Right renal cortex interstitium (tissue), 3 donors: ENCODE results near the gene OR4D10. TPM values are rescaled to one million over a fixed set of nuclear protein-coding genes. Genes with fewer than 3 reads are reported as not detected.
"Not testable (repeated sequence)": the region's sequence is repeated elsewhere in the genome, so short reads cannot be mapped to it uniquely, and the experiment has no call there.

ENCODE experiments used
- DNase-seq, 3 donors: peaks; one replicate each; pipeline ENCODE4 v3.0.0-alpha.2; 2013; ENCODE audit warnings: low read depth in 3 of 3, low spot score in 2 of 3
- polyA plus RNA-seq, 3 donors: library from polyadenylated mRNA; unstranded; fragments of 120-200 nt; gene quantifications; one replicate each; pipeline ENCODE4 v1.2.1, GENCODE V29; 2013; ENCODE audit not compliant: insufficient read length in 3 of 3

The OR4D10 gene
- polyA plus RNA-seq = not detected

DNA sequence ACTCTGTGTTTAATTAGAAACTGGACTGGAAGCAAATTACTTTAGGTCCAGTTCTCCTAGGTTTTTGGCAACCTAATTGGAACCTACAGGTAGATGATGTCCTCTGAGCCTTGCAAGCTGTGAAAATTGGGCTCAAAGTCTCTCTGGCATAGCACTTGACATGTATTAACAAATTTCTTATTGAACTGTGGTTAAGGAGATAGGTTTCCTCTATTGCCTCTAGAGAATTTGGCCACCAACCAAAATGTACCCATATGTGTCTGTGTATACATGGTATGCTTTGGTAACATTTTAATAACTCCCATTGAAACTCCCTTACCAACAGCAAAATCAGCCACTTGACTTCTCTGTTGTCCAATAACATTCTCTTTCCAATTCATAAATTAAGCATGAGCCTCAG, at the start of gene OR4D10:
TSS of gene OR4D10 (plus strand) at position 301 of the 400 bp plus-strand sequence. CDS start 4,115 bp downstream, outside the sequence.
- DNase-seq = no peak

DNA sequence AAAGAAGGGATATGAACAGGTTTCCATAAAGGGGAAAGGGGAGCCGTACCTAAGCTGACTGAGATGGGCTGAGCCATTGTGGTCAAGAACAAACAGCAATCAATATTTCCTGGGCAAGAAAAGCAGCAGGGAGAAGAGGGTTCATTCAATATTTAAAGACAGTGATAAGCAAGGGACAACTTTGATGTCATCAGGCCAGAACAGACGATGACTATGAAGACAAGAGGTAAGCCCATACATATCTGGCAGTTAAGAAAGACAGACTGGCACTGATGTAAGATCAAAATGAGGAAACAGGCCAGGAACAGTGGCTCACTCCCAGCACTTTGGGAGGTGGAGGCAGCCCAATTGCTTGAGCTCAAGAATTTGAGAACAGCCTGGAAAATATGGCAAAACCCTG, 49.3 kb upstream of the OR4D10 start:
- DNase-seq = no peak

DNA sequence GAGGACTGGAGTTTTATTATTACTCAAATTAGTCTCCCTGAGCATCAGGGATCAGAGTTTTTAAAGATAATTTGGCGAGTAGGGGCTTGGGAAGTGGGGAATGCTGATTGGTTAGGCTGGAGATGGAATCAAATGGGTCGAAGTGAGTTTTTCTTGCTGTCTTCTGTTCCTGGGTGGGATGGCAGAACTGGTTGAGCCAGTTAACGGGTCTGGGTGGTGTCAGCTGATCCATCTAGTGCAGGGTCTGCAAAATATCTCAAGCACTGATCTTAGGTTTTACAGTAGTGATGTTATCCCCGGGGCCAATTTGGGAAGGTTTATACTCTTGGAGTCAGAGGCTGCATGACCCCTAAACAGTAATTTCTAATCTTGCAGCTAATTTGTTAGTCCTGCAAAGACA, 48.0 kb upstream of the OR4D10 start:
- no peak for DNase-seq

DNA sequence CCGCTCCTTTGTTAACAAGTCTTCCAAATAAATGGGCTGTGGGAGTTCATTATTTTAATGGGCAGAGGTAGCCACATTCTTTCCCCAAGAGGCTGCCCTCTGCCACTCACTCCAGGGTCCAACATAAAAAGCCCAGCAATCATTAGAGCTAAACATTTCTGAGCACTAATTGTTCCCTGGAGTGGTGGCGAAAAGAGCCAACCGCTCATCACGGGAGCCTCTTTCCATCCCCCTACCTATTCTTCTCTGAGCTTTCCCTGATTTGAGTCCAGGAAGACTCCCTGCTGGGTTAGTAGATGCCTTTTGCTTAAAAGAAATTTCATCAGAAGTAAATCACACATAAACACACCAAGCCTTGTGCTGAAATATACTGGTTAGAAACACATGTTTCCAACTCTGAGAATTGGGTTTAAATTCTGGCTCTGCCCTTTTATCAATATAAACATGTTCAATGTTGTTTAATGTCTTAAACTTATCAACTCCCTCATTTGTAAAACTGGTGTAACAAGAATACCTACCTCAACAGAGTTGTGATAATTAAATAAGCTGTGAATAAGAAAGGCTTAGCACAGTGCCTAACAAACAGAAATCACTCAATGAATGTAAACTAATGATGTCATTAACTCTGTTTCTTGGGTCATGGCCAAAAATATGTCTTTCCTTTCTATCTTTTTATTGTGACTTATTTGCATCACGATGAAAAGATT, 46.6 kb upstream of the OR4D10 start, which contains the start of gene OR5A2:
TSS of gene OR5A2 (minus strand) at position 53 of the 707 bp plus-strand sequence. CDS start 3,460 bp downstream, outside the sequence.
- DNase-seq = no peak

DNA sequence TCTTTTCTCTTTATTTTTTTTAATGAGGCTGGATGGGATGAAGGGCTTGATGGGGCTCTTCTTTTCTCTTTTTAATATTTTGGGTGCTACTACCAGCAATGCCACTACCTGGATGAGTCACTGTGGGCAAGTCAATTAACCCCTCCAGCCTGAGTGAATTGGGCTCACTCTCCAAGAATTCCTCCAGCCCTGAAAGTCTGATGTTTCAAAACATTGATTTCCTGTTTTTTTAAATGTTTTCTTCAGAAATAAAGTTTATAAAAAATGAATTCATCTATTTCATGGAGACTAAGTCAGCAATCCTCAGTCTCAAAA, 46.1 kb upstream of the OR4D10 start:
- DNase-seq = no peak

DNA sequence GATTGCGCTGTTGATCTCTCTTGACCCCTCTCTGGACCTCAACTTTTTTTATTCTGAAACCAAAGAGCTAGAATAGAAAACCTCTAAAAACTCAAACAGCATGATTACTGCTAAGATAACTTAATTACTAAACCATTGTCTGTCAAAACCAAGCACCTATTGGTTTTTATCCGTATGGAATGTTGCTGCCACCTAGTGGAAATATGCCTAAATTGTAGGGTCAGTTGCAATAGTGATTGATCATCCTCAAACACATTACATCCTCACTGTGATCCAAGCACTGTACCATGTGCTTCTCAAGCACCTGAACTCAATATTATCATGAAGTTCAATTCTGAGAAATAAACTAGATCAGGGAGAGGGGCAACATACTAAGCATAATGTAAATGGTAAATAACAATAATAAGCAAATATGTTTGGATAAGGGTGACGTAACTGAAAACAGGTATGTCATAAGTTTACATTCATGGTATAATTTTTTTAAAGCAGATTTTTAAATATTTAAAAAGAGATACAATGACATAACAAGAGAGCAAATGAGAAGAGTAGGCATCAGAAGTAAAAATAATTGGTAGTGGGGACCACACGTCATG, 43.1 kb upstream of the OR4D10 start:
- DNase-seq = peak; percentile 2 to 13 (median 5)

DNA sequence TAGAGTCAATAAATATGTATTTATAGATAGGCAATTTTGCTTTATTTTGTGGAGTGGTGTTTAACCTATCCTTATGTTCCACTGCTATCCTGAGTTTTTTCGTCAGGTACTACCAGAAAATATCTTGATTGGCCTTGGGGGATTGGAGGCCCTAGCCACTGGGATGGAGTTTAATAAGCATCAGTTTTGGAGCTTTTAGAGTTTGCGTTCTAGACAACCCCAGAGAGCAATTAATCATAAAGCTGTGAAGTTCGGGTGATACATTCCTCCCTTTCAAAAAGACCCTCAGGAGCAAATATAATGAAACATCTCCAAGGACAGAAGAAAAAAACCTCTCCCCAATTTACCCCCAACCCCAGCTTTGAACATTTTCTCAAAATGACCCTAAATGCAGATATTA, 36.9 kb upstream of the OR4D10 start, which contains the start of gene OR5A1:
TSS of gene OR5A1 (plus strand) at position 301 of the 400 bp plus-strand sequence. CDS start 6,700 bp downstream, outside the sequence.
- DNase-seq = no peak

DNA sequence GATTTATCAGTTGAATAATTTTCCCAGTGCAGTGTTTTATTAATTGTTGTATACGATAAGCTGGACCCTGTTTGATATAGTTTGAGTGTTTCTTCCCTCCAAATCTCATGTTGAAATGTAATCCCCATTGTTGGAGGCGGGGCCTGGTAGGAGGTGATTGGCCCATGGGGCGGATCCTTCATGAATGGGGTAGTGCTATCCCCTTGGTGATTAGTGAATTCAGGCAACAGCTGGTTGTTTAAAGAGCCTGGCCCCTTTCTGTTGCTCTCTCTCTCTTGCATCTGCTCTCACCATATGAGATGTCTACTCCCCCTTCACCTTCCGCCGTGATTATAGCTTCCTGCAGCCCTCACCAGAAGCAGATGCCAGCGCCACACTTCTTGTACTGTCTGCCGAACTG, 35.3 kb upstream of the OR4D10 start:
- no peak for DNase-seq

DNA sequence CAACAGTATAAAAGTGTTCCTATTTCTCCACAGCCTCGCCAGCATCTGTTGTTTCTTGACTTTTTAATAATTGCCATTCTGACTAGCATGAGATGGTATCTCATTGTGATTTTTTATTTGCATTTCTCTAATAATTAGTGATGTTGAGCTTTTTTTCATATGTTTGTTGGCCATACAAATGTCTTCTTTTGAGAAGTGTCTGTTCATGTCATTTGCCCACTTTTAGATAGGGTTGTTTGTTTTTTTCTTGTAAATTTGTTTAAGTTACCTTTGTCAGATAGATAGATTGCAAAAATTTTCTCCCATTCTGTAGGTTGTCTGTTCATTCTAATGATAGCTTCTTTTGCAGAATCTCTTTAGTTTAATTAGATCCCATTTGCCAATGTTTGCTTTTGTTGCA, 27.5 kb upstream of the OR4D10 start:
- not testable (repeated sequence) for DNase-seq

DNA sequence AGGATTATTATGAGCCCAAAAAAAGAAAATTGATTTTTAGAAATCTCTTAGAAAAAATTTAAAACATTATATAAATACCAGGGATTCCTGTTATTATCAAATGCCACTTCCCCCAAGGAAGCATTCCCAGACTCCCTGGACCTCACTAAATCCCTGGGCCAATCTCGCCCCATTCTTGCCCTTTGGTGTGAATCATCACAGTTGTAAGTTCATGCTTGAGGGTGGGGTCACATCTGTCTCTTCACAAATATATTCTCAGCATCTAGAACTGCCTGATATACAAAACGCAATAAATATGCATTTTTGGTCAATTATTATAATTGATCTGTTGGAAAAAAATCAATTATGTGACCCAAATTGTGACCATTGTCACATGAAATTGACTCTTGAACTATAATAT, 24.6 kb upstream of the OR4D10 start:
- DNase-seq = no peak

DNA sequence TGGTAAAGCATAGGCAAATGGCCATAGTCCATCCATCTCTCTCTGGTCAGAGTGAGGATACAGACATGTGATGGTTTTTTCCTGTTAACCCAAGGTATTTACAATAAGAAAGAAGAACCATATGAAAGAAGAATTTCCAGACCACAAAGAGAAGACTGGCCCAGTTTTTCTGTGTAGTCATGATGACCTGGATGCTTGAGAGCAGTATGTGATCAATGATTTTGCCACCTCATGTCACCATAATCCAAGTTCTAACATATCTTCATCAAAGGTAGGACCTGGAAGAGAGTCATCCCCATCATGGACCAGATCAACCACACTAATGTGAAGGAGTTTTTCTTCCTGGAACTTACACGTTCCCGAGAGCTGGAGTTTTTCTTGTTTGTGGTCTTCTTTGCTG, 16.5 kb upstream of the OR4D10 start, which contains the start of gene OR4D6:
TSS of gene OR4D6 (plus strand) at position 301 of the 400 bp plus-strand sequence. CDS start at position 301, 0 bp downstream.
- DNase-seq = no peak

DNA sequence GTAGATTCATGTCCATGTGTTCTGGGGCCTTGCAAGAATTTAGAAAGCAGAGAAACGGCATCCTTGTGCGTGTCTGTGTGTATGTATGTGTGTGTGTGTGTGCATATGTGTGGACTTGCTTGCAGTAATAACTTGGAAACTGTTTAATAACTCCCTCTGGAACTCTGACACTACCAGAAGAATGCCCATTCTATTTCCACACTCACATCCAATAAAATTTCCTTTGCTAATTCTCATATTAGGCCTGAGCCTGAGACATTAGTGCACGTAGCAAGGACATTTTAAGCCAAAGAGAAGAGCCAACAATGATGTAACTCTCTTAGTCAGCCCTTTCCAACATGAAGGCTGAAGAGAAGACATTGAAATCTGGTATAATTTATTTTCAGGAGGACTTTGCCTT, 13.2 kb upstream of the OR4D10 start:
- DNase-seq = no peak

DNA sequence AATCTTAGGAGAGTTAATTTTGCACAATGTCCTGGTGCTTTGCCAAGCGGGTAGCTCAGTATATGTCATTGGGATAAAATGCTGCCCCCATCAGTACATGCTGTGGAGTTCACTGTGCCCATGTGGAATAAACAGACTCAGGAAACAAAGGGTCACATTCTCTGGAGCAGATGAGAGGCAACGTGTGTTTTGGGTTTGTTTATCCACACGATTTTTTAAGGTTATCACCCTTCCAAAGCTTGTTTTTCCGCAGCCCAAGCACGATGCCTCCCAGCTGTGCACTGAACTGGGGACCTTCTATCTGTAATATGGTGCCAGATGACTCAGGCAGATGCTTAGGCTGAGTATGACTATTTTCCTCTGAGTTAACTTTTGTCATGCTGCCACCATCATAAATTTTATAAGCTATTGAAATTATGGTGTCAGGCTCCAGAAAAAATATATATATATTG, 9.9 kb upstream of the OR4D10 start:
- DNase-seq = peak in 1 of 3 donors; percentile 2

DNA sequence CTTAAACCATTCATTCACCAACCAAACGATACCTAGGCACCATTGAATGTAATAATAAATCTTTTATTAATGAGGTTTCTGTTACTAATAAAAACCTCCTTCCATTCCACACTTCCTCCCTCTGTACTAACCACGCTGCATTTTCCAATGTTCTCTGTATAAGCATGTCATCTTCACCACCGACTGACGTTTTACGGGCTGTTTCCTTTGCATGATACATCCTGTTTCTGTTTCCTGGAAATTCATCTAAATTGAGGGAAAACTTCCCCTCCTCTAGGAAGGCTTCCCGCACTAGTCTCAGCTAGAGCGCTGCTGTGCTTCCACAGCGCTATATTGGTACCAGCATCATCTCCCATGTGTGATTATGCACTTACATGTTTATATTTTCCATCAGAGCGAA, 2.1 kb downstream of the OR4D10 start:
- DNase-seq = no peak

DNA sequence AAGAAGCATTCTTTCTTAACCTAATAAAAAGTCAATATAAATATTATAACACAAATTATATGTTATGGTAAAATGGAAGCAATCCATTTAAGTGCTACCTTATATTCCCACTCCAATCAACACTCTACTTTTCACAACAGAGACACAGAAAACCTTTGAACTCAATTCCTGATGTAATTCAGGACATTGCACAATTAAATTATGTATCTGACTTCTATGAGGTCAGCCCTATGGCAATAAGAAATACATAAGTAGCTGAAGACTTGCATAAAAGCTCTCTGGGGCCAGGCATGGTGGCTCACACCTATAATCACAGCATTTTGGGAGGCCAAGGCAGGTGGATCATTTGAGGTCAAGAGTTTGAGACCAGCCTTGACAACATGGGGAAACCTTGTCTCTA, 6.8 kb downstream of the OR4D10 start:
- no peak for DNase-seq

DNA sequence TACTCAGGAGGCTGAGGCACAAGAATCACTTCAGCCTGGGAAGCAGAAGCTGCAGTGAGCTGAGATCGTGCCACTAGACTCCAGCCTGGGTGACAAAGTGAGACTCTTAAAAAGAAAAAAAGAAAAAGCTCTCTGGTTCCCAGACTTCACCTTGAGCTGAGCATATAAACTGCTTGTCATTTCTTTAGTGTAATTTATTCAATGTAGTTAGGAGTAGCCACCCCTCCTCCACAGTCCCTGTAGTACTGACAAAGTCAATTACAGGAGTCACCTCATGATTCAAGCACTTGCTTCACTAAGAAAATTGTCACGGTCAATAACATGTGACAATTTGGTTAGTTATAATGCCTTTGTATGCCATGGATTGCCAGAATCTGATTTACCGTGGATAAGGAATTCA, 7.2 kb downstream of the OR4D10 start:
- DNase-seq = no peak

DNA sequence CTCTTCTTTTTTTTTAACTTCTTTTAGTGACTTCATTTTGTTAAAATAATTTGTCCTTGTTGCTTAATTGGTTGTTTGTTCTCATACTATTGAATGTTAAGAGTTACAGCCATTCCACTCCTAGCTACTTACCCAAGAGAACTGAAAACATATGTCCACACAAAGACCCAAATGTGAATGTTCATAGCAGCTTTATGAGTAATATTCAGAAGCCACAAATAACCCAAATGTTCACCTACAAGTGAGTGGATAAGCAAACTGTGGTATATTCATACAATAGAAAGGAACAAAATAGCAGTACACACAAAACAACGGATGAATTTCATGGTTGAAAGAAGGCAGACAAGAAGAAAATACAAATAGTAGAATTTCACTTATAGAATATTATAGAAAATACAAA, 28.8 kb downstream of the OR4D10 start:
- no peak for DNase-seq

DNA sequence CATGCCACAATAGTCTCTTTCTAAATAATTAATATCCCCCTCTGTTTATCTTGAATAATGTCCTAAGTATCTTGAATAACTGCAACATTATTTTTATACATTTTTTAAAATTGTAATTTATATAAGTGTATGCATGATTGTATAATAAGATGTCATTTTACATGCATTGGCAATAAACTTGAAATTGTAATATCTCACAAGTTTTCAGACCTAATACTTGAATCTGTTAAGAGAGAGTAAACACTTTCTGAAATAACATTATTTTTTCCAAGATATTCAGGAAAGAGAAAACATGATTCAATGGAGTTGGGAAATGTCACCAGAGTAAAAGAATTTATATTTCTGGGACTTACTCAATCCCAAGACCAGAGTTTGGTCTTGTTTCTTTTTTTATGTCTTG, 30.2 kb downstream of the OR4D10 start, which contains the start of gene OR4D11:
TSS of gene OR4D11 (plus strand) at position 301 of the 400 bp plus-strand sequence. CDS start at position 301, 0 bp downstream.
- no peak for DNase-seq

DNA sequence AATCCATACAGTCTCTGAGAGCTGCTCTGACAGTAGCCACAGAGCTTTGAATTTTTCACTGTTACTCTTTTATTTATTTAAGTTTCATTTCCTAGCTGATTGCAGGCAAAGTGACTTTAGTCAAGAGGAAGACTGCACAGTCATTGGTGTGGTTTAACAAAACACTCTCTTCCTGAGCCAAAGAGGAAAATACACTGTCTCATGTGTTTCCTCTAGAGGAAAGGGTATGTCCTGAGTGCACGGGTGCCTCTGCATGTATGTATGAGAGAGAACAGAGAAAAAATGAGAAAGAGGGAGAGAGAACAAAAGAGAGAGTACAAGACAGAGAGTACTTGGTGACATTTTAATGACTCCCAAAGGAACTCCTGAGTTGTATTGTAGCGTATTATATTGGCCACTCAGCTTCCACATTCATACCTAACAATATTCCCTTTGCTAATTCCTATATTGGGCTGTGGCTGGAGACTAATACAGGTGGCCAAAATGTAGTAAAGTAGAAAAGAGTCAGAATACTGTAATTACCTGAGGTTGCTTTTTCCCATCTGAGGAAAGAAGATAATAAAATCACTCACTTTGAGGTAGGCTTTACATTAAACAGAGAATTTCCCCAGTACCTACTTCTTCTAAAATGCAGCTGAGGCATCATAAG, 38.0 kb downstream of the OR4D10 start, which contains the start of gene OR4D9:
TSS of gene OR4D9 (plus strand) at position 599 of the 649 bp plus-strand sequence. CDS start 3,374 bp downstream, outside the sequence.
- DNase-seq = no peak

DNA sequence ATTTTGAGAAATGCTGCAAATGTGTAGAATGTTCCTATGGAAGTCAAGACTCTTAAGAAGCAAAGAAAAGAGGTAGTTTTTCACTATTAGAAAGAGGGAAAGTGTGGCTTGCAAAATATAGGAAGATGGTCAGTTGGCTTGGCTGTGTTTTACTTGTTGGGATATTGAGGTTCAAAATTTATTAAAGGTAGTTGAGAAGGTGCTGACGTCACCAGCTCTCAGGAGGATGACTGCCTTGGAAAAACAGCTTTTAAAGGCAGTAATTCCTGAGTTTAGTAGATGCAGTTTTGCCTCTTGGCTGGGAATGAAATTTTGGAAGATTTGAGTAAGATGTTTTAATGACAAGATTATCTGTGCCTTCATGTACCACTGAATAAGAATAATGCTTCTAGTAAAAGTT, 38.6 kb downstream of the OR4D10 start:
- no peak for DNase-seq

DNA sequence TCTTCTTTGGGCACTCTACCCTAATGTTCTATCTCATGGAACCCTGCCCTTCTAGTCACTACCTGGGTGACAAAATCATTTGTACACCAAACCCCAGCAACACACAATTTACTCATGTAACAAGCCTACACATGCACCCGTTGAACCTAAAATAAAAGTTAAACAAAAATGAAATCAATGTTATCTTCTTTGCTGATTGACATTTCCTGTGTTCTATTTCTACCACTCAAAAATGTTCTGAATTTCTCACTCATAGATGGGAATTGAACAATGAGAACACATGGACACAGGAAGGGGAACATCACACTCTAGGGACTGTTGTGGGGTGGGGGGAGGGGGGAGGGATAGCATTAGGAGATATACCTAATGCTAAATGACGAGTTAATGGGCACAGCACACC, 47.0 kb downstream of the OR4D10 start:
- DNase-seq = not testable (repeated sequence)
